AG10803 (cell line): ENCODE measurements around the gene CD79B.
A peak's percentile ranks its signal among the peaks of the same experiment; 100 is the strongest.
"Not testable (repeated sequence)": the region's sequence is repeated elsewhere in the genome, so short reads cannot be mapped to it uniquely, and the experiment has no call there.

ENCODE experiments used
- DNase-seq: peaks from one replicate; pipeline ENCODE4 v3.0.0; 2010; ENCODE audit warnings: low read depth
- H3K4me3 ChIP-seq: 2 replicates; pipeline ENCODE4 v1.5.1; 2011; ENCODE audit warnings: mild to moderate bottlenecking, low read length, control low read depth
- TF ChIP-seq, protein P1 (sequence below): conservative IDR thresholded peaks from 2 replicates; pipeline ENCODE4 v1.5.1; 2011; ENCODE audit warnings: mild to moderate bottlenecking, low read length, control low read depth, inconsistent platforms

The CD79B gene

DNA sequence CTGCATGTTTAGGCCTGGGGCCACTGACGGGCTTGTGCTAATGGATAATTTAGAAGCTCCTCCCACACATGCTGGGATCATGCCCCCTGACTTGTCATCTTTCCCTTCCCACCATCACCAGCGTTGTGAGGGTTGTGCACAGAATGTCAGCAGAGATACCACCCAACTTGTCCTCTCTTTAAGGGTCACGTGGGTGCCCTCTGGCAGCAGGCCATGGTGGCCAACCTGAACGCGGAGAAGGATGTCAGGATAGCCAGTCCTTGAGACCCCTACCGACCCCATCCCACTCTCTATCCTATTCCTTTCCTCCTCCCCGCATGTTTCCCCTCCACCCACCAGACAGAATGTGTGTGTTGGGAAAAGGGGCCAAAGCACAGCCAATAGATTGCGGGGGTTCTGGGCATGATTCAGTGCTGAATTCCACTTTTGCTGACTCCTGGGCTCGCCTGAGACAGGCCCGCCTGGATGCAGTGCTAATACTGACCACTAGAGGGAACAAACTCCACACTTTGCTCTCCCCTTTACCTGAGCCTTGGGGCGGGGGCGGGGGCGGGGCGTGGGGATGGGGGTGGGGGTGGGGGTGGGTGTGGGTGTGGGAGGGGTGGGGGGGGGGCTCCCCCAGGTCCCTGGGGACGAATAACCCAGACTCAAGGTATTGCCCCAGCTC is 50.1 kb downstream of the CD79B start, which contains the start of gene GH2:
Gene GH2, minus strand, starts transcription at position 10 of the 667 bp plus-strand sequence. CDS start 143 bp downstream, outside the sequence.
- DNase-seq = peak; percentile 36
- no peak within 1 kb of the TSS for H3K4me3 ChIP-seq
- TF ChIP-seq, protein P1, sequence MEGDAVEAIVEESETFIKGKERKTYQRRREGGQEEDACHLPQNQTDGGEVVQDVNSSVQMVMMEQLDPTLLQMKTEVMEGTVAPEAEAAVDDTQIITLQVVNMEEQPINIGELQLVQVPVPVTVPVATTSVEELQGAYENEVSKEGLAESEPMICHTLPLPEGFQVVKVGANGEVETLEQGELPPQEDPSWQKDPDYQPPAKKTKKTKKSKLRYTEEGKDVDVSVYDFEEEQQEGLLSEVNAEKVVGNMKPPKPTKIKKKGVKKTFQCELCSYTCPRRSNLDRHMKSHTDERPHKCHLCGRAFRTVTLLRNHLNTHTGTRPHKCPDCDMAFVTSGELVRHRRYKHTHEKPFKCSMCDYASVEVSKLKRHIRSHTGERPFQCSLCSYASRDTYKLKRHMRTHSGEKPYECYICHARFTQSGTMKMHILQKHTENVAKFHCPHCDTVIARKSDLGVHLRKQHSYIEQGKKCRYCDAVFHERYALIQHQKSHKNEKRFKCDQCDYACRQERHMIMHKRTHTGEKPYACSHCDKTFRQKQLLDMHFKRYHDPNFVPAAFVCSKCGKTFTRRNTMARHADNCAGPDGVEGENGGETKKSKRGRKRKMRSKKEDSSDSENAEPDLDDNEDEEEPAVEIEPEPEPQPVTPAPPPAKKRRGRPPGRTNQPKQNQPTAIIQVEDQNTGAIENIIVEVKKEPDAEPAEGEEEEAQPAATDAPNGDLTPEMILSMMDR = peak; percentile 66

DNA sequence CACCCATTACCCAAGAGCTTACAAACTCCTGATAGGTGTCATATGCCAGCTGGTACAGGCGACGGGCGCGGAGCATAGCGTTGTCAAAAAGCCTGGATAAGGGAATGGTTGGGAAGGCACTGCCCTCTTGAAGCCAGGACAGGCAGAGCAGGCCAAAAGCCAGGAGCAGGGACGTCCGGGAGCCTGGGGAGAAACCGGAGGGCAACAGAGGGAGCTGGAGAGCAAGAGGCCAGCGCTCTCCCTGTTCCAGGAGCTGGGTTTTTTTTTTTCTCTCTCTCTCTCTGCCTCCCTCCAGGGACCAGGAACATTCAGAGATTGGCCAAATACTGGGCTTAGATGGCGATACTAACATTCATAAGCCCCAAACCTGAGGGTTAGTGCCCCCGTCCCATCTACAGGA is 50.8 kb downstream of the CD79B start:
- not testable (repeated sequence) for H3K4me3 ChIP-seq, DNase-seq
- TF ChIP-seq, protein P1 = 0 out of 2 replicates have a peak, but pooled peaks have one; percentile 20

DNA sequence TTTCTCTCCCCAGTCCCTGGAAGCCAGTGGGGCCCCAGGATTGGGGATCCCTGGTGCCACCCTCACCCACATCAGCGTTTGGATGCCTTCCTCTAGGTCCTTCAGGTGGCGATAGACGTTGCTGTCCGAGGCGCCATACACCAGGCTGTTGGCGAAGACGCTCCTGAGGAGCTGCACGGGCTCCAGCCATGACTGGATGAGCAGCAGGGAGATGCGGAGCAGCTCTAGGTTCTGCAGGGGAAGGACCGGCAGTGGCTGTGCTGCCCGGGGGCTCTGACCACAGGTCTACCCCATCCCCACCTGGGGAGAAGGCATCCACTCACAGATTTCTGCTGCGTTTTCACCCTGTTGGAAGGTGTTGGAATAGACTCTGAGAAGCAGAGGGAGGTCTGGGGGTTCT is 51.4 kb downstream of the CD79B start:
- no peak for DNase-seq
- H3K4me3 ChIP-seq = no peak overlapping the region
- TF ChIP-seq, protein P1 = no peak
